ENCODE results near the gene RASSF3.

RASSF3 gene

DNA sequence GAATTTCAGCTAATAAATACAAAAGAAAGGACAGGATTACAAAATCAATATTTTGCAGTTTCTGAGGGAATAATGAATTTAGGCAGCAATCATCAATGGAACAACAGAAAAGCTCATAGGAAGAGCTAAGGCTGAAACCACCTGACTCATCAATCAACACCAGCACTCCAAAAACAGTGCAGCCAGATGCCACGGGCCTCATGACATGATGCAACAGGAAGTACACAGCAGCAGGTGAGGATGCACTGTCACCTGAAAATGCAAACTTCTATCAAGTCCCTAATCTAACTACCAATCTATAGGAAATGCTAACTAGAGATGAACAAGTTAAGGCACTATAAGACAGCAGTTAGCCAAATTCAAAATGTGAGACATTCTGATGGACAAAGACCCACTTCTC lies 127.2 kb downstream of the RASSF3 start:
- no peak for DNase-seq

DNA sequence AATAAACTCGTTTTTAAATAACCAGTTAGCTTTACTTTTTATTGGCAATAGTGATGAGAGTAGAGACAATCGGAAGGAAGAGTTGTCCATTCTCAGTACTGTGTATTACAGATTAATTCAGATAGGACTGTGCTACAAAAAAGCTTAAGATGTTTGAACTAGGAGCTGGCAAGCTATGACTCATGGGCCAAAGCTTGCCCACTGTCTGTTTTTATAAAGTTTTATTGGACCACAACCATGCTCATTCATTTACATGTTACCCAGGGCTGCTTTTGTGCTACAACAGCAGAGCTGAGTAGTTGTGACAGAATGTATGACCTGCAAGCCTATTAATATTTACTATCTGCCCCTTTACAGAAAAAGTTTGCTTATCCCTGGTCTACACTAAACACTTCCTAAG lies 129.5 kb downstream of the RASSF3 start:
- no peak for DNase-seq

DNA sequence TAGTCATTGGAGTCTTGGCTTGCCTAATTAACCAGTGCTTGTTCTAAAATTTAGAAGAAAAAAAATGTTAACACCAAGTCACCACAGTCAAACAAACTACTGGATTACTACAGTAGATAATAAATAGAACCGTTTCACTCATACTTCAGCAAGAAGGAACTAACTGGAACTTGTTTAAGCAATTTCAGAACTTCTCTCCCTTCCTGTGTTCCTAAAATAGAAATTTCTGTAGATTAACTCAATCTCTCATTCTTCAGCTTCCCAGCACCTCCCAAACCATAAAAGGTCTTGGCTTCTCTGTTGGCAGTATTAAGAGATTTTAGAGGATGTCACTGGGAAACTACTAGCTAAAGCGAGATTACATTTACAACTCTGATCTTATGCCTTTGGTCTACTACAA lies 130.4 kb downstream of the RASSF3 start:
- no peak for DNase-seq

DNA sequence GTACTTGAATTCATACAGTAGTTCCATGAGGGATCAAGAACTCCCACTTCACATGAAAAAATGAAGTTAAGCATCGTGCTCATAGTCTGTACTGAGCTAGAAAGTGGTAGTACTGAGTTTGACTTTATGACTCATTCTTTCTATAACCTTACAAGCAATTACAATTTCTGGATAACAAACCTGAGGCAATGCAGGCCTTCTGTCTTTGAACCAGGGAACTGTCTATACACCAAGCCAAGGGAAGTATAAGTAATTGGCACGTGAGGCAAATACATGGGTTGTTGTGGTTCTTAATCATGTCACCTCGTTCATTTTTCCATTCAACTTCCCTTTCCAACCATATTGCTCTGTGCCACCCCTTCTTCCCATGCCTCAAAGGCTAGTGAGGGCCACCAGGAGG lies 132.1 kb downstream of the RASSF3 start:
- DNase-seq: no peak

DNA sequence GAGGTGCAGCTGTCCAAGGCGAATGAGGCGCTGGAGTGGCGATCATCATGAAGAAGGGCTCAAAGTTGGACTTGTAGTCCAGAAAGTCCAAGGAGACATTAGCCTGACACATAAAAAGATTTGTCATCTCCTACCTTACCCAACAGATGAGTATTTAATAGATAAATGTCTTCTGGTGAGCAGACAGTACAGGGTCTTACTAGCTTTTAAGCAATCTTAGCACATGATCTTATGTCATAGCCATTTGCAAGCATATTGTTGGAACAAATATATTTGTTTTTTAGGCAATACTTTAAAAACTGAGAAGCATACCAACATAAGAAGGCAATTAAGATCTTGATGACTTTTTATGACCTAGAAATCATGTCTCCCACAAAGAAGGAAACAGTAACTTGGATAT lies 132.9 kb downstream of the RASSF3 start:
- DNase-seq: no peak

DNA sequence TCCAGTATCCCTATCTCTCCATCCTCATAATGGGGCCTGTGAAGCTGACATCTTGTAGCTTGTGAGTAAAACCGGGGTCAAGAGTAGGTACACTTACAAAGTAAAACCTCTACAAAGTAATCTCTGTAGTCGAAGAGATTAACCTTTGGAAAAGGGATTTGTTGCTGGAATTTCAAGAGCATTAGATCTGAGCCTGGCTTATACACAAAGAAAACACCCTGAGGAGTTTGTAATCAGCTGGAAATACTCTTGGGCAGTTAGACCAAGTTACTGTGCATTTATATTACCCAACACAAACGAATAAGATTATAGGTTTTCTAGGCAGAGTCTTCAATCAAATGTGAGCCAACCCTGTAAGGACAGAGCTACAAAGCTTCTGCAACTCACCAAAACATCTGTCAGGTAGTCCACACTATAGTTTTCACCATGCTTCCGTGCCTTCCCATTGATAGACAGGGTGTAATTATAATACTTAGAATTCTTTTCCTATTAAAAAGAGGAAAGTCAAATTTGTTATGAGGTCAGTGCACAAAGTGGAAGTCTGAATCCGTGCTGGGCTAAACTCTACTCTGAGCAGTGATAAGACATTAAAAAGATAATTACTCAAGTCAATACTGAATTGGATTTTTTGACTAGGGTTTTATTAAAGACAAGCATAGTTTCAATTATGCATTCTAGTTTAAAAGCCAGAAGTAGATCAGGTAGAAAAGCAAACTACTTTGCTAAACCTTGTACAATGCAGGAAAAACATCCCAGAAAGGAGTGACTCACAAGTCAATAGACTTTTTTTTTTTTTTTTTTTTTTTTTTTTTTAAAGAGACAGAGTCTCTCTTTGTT lies 134.3 kb downstream of the RASSF3 start:
- no peak for DNase-seq

DNA sequence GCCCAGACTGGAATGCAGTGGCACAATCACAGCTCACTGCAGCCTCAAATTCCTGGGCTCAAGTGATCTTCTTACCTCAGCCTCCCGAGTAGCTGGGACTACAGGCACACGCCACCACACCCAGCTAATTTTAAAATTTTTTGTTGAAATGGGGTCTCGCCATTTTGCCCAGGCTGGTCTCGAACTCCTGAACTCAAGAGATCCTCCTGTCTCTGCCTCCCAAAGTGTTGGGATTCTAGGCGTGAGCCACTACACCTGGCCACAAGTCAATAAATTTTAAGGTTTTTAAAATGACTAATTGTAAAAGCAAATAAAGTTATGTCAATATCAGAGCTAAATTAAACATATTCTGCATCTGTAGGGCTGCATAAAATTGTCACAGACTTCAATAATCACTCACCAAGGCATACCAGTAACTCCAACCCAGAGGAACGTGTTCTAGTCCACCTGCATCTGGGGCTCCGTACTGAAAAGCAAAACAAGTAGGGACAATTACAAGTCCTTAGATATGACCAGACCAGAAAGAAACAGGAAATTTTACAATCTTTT lies 135.0 kb downstream of the RASSF3 start:
- DNase-seq: no peak

DNA sequence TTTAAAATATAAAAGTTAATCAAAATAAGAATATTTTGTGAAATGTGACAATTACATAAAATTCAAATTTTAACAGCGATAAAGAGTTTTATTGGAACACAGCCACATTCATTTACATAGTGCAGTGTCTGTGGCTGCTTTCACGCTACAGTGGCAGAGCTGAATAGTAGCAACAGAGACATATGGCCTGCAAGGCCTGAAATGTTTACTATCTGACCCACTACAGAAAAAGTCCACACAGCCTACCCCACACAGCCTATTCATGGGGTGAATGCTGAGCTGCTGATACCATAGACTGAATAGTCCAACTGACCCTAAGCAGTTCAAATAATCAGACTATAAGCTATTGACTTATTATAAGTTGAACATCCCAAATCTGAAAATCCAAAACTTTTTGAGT lies 135.7 kb downstream of the RASSF3 start:
- DNase-seq: no peak

DNA sequence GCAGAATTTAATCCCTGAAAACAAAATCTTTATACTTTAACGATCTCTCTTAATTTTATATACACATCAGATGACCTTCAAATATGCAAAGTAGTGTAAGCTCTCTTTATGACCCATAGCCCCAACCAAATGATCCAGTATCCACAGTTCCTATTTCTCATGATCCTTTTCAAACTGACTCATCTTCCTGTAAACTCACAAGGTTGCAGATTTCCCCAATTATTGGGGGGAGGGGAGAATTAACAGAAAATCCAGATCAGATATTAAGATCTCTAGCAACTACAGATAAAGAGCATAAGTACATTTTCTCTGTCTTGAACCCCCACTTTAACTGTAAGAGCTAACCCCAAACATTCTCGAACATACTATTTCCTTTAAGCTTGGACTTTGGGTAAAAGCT lies 136.4 kb downstream of the RASSF3 start:
- no peak for DNase-seq

Measured in NCI-H2107 (cell line).